GM12878 (cell line): ENCODE results near the gene PPID. TPM values are rescaled to one million over a fixed set of nuclear protein-coding genes. Genes with fewer than 3 reads are reported as not detected.

Source experiments
- ATAC-seq: fragments of 200-7000 bp; cut with Tn5 transposase; 3 replicates; pipeline ENCODE4 v1.9.1; 2020; ENCODE audit warnings: mild to moderate bottlenecking, moderate library complexity
- BruUV-seq: library from RNA; stranded (reverse); fragments of 400-500 nt; replicated peaks from 2 replicates; lab custom pipeline; 2021; lab: Mats Ljungman, UMichigan
- CTCF ChIA-PET: fragments of 300-600 bp; sonication (Branson Sonifier 250); formaldehyde crosslinking; extraction: SDS; loops from one replicate; lab custom pipeline; 2021; ENCODE audit warnings: inconsistent platforms; lab: Yijun Ruan, JAX
- POLR2A ChIA-PET: fragments of 350-600 bp; formaldehyde crosslinking; extraction: SDS; loops from one replicate; lab custom pipeline; 2021; ENCODE audit warnings: inconsistent platforms; lab: Charles Lee
- RAD21 ChIA-PET: fragments of 300-600 bp; sonication (Branson Sonifier 250); formaldehyde crosslinking; loops from one replicate; lab custom pipeline; 2023; ENCODE audit warnings: antibody characterized with exemption; ENCODE audit not compliant: unreplicated experiment; lab: Charles Lee
- SMC1A ChIA-PET: fragments of 300-600 bp; sonication (Branson Sonifier 250); formaldehyde crosslinking; loops from one replicate; lab custom pipeline; 2023; ENCODE audit not compliant: unreplicated experiment, uncharacterized antibody; lab: Charles Lee
- DNase-seq: peaks from one replicate; pipeline ENCODE4 v3.0.0-alpha.2; 2011; ENCODE audit warnings: low read depth, low spot score
- FAIRE-seq: peaks from 3 replicates; lab custom pipeline; 2011; peaks lifted over from hg19 to GRCh38; lab: Jason Lieb, UNC
- H2AFZ ChIP-seq: 2 replicates; pipeline ENCODE4 v1.6.0; 2011; ENCODE audit warnings: low read depth, low read length, control low read depth; ENCODE audit not compliant: control insufficient read depth
- H3K27ac ChIP-seq: 2 replicates; pipeline ENCODE4 v1.5.1; 2011; ENCODE audit warnings: control low read depth; ENCODE audit not compliant: control insufficient read depth, insufficient read depth
- H3K27me3 ChIP-seq, 2 experiments: replicated peaks in 1 of 2; 2 replicates each; pipeline versions ENCODE4 v1.6.0 to v1.6.1; 2011; ENCODE audit warnings: low read length in 1 of 2; ENCODE audit not compliant: control insufficient read depth in 2 of 2, insufficient read depth in 2 of 2
- H3K36me3 ChIP-seq, 2 experiments: 2 replicates each; pipeline ENCODE4 v1.5.1; 2011; ENCODE audit warnings: low read length in 1 of 2; ENCODE audit not compliant: control insufficient read depth in 2 of 2, insufficient read depth in 2 of 2
- H3K4me1 ChIP-seq: 2 replicates; pipeline ENCODE4 v1.6.1; 2011; ENCODE audit warnings: mild to moderate bottlenecking, low read length, moderate library complexity, mixed read lengths; ENCODE audit not compliant: control insufficient read depth, insufficient read depth
- H3K4me2 ChIP-seq: 2 replicates; pipeline ENCODE4 v1.6.0; 2011; ENCODE audit warnings: control low read depth; ENCODE audit not compliant: control insufficient read depth, insufficient read depth
- H3K4me3 ChIP-seq: fragments of 200-600 bp; sonication (generic); 2 replicates; pipeline ENCODE4 v1.5.1; 2016
- H3K79me2 ChIP-seq: 2 replicates; pipeline ENCODE4 v1.6.0; 2011; ENCODE audit warnings: low read length; ENCODE audit not compliant: control insufficient read depth, insufficient read depth
- H3K9ac ChIP-seq: 2 replicates; pipeline ENCODE4 v1.8.0; 2011; ENCODE audit warnings: low read length, control low read depth, mixed read lengths; ENCODE audit not compliant: control insufficient read depth, insufficient read depth
- H3K9me3 ChIP-seq: replicated peaks from 3 replicates; pipeline ENCODE4 v1.5.1; 2011; ENCODE audit warnings: mild to moderate bottlenecking, low read length; ENCODE audit not compliant: control insufficient read depth, insufficient read depth
- H4K20me1 ChIP-seq: 2 replicates; pipeline ENCODE4 v1.6.0; 2011; ENCODE audit not compliant: control insufficient read depth, insufficient read depth
- CEBPB ChIP-seq, 2 experiments: fragments of 150-350 bp in 1 of 2; IDR thresholded peaks; 2 replicates each; pipeline ENCODE4 v1.6.1; 2012 to 2014; ENCODE audit warnings: low read depth in 2 of 2, low read length in 2 of 2, borderline replicate concordance in 1 of 2, inconsistent platforms in 1 of 2
- LARP7 ChIP-seq: fragments of 450-650 bp; IDR thresholded peaks from 2 replicates; pipeline ENCODE4 v1.6.1; 2017; ENCODE audit warnings: mild to moderate bottlenecking
- SUZ12 ChIP-seq: fragments of 200-600 bp; sonication (generic); IDR thresholded peaks from one replicate; pipeline ENCODE4 v1.6.1; 2018; ENCODE audit warnings: antibody characterized with exemption, mild to moderate bottlenecking; ENCODE audit not compliant: unreplicated experiment
- ZSCAN29 ChIP-seq: fragments of 450-650 bp; IDR thresholded peaks from 2 replicates; pipeline ENCODE4 v1.6.1; 2017; ENCODE audit warnings: mild to moderate bottlenecking, moderate library complexity
- WGBS: methylation state at CpG from one replicate; pipeline ENCODE4 v1.1.6; 2016; ENCODE audit warnings: low lambda C conversion rate; ENCODE audit not compliant: insufficient replicate concordance, insufficient coverage; ENCODE audit errors: missing lambda C conversion rate; 5-methylcytosine and 5-hydroxymethylcytosine counted together
- in situ Hi-C: fragments of 300-500 bp; cut with MboI; formaldehyde crosslinking; loops from 9 replicates; pipeline ENCODE4 v1.14.3; 2018; ENCODE audit warnings: mixed read lengths
- intact Hi-C: fragments of 100-400 bp; cut with micrococcal nuclease; formaldehyde crosslinking; loops from one replicate; pipeline ENCODE4 v1.14.2; 2022; ENCODE audit not compliant: unreplicated experiment
- polyA plus RNA-seq, 11 experiments: library from polyadenylated mRNA; depleted of rRNA in 4 of 11; unstranded in 6 of 11; stranded (reverse) in 5 of 11; fragments of >200 nt; fragmentation: Nextera tagmentation in 4 of 11; fragmentation: Illumina TruSeq in 1 of 11; extraction: Ambion mirVana in 4 of 11; extraction: Trizol in 1 of 11; gene quantifications; 1 replicate in 1 of 11; 2 replicates in 10 of 11; pipeline versions ENCODE4 v1.2.1 to v1.2.3, GENCODE V29; 2011 to 2016; ENCODE audit warnings: inconsistent platforms in 2 of 11, missing spikeins in 2 of 11, low read depth in 1 of 11
- total RNA-seq, 4 experiments: library from RNA; depleted of rRNA in 3 of 4; stranded (reverse); fragments of >200 nt in 3 of 4; fragmentation: Illumina TruSeq in 1 of 4; extraction: Trizol in 1 of 4; gene quantifications; 2 replicates each; pipeline versions ENCODE4 v1.2.1 to v1.2.3, GENCODE V29; 2013 to 2021
- TF ChIP-seq, protein P1 (sequence below): fragments of 450-650 bp; IDR thresholded peaks from 2 replicates; pipeline ENCODE4 v1.6.1; 2014; ENCODE audit warnings: mild to moderate bottlenecking
- TF ChIP-seq, protein P2 (sequence below): IDR thresholded peaks from 2 replicates; pipeline ENCODE4 v1.6.1; 2011; ENCODE audit warnings: low read depth, low read length, improper control_type of control experiment, borderline replicate concordance

PPID gene
- total and polyA plus RNA-seq, 10 of the 15 experiments (the other 5 are each of a cell fraction or from before 2014, with no cell fraction given), result 21.9 to 64.3 (median 39.5) TPM

DNA sequence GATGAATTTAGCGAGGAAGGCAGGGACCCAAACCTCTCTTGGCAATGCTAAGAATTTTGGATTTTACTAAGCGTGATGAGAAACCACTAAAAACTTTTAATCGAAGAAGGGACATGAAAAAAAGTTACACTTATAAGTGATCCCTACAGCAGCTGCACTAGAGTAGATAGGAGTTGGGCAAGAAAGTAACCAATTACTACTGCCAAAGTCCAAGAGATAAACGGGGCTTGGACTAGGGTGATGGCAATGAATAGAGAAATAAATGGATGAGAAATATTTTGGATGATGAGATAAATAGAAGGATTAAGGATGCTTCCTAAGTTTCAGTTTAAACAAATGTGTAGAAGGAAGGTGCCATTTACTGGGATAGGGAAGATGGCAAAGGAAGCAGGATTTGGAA, 39.4 kb upstream of the PPID start:
- CTCF ChIA-PET, result interaction anchor here (1.1 kb wide), 1 partner anchor 35 kb away, joined by 3 read pairs; no protein-coding TSS in a partner anchor
- POLR2A ChIA-PET, result interaction anchor here (1.7 kb wide), 1 partner anchor 13 kb away, joined by 4 read pairs; no protein-coding TSS in a partner anchor
- no peak overlapping the region for H3K4me3 ChIP-seq
- DNase-seq, result no peak
- H3K27ac ChIP-seq, result no peak overlapping the region
- no peak for ATAC-seq
- no peak overlapping the region for H3K4me2 ChIP-seq
- intact Hi-C loops, result no loop called here
- RAD21 ChIA-PET, result interaction anchor here (0.9 kb wide), 1 partner anchor 87 kb away, joined by 3 read pairs; no protein-coding TSS in a partner anchor
- no peak overlapping the region for H2AFZ ChIP-seq
- no peaks in the 10 kb centered on the region for H3K4me1 ChIP-seq
- in situ Hi-C loops, result no loop called here
- no peak for FAIRE-seq
- H3K9ac ChIP-seq, result no peak overlapping the region
- H3K9me3 ChIP-seq, result no peaks in the 10 kb centered on the region; the same call in 2 of the 3 replicates
- H3K79me2 ChIP-seq, result no peaks in the 10 kb centered on the region
- no peaks in the 10 kb centered on the region for H3K36me3 ChIP-seq
- no peaks in the 10 kb centered on the region for H4K20me1 ChIP-seq
- TF ChIP-seq, protein P1, sequence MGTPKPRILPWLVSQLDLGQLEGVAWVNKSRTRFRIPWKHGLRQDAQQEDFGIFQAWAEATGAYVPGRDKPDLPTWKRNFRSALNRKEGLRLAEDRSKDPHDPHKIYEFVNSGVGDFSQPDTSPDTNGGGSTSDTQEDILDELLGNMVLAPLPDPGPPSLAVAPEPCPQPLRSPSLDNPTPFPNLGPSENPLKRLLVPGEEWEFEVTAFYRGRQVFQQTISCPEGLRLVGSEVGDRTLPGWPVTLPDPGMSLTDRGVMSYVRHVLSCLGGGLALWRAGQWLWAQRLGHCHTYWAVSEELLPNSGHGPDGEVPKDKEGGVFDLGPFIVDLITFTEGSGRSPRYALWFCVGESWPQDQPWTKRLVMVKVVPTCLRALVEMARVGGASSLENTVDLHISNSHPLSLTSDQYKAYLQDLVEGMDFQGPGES, result no peak
- TF ChIP-seq SUZ12 (no peak), LARP7 (no peak), CEBPB (IDR thresholded peaks at IDR 0.05; ENCODE audit: borderline replicate concordance in 1 of 2, low read depth in 2 of 2, low read length in 2 of 2) (no peak), ZSCAN29 (no peak)
- TF ChIP-seq, protein P2, sequence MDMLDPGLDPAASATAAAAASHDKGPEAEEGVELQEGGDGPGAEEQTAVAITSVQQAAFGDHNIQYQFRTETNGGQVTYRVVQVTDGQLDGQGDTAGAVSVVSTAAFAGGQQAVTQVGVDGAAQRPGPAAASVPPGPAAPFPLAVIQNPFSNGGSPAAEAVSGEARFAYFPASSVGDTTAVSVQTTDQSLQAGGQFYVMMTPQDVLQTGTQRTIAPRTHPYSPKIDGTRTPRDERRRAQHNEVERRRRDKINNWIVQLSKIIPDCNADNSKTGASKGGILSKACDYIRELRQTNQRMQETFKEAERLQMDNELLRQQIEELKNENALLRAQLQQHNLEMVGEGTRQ, result no peak
- TF ChIP-seq, all 136 proteins: peak for 0
- no peaks in the 10 kb centered on the region; a peak in 1 of 4 replicates for H3K27me3 ChIP-seq
- BruUV-seq, result no TSS peak
- WGBS, result 31% methylated on average over 4 of the region's 4 CpGs
- SMC1A ChIA-PET, result interaction anchor here (1.3 to 1.4 kb wide), 2 partner anchors 20 to 48 kb away, joined by 3 to 6 read pairs; no protein-coding TSS in a partner anchor
